NCI-H2081 (cell line): Measurements from ENCODE around the gene IGF1R.

Source experiments
- DNase-seq, 2 experiments: peaks; one replicate each; lab custom pipeline; 2025; lab: John Stamatoyannopoulos, UW

IGF1R gene

DNA sequence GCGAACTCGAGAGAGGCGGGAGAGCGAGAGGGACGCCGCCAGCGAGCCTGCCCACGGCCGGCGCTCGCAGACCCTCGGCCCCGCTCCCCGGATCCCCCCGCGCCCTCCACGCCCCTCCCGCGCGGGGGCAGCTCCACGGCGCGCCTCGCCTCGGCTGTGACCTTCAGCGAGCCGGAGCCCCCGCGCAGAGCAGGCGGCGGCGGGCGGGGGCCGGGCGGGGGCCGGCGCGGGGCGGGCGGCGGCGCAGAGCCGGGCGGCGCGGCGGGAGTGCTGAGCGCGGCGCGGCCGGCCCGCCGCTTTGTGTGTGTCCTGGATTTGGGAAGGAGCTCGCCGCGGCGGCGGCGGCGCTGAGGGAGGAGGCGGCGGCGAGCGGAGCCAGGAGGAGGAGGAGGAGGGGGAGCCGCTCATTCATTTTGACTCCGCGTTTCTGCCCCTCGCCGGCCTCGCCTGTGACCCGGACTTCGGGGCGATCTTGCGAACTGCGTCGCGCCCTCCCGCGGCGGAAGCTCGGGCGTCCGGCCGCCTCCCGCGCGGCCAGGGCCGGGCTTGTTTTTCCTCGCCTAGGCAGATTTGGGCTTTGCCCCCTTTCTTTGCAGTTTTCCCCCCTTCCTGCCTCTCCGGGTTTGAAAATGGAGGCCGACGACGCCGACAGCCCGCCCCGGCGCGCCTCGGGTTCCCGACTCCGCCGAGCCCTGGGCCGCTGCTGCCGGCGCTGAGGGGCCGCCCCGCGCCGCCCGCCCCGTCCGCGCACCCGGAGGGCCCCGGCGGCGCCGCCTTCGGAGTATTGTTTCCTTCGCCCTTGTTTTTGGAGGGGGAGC, 524 bp downstream of the IGF1R start:
- DNase-seq, result peak in 1 of 2 experiments; percentile 27

DNA sequence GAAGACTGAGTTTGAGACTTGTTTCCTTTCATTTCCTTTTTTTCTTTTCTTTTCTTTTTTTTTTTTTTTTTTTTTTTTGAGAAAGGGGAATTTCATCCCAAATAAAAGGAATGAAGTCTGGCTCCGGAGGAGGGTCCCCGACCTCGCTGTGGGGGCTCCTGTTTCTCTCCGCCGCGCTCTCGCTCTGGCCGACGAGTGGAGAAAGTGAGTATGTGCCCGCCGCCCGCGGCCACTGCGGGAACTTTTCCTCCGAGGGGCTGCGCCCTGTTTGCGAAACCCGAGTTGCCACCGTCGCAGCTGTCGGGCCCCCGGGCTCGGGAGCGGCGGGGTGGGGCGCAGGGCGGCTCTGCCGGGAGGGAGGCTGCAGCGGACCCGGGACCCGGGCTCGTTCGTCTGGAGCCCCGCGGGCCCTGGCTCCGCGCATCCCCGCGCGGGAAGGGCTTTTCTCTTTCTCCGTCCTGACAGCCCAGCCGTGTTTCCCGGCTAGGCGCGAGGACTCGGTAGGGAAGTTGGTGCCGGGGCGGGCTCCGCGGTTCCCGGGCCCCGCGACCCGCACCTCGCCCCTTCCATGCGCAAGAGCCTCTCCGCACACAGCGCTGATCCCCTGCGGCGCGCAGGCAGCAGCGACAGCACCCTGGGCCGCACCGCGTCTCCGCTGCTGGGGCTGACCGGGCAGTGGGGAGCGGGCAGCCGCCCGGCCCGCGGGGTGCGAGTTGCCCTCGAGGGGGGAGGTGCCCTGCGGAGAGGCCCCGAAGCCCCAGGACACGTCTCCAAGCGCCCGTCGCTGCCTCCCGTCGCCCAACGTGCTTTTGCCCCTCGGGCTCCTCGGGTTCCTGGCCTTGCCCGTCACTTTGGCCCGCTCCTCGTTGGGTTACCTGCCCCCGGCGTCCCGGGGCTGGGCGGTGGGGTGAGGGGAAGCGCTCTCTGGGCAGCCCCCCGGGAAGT, 1.4 kb downstream of the IGF1R start:
- peak; percentile 7 to 32 for DNase-seq

DNA sequence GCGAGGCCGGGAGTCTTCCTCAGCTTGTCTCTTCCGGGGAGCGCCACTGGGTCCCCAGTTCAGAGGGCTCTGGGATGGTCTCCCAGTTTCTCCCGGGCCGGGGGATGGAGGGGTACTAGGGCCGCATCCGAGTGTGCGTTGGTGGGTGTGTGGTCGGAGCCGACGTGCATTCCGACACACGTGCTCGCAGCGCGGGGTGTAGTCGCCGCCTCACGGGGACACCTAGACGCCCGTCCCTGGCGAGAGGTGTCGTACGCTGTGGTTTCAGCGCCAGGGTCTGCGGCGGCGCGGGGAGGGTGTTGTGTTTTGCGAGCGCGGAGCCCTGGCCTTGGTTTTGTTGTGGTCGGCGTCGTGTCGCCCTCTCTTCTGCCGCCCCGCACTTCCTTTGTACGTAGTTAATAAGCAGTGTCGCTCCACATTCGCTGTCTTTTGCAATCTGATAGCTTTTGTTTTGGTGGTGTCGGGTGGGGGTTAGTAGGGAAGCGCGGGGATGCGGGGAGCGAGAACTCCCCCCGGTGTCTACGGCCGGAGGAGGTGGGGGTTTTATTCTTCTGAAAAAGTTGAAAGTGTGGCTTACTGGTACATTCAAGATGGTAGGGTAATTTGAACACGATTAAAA, 2.2 kb downstream of the IGF1R start:
- no peak for DNase-seq

DNA sequence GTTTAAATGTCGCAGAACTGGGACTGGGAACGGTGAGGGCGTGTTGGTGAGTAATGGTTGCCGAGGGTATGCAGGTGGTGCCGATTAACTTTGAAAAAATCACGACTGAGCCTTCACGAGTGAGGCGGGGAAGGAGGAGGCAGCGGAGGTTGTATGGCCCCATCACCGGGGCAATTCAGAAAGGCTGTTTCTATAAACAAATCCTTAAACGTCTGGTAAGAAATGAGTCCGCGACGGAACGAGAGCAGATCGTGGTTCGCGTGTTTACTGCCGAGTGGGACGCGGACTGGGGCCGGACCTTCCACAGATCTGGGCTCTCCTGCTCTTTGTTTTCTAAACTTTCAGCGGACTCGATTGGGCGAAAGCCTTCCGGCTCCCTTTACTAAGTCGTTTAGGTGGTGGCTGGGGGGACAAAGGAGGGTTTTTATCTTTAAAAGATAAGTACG, 2.7 kb downstream of the IGF1R start:
- no peak for DNase-seq

DNA sequence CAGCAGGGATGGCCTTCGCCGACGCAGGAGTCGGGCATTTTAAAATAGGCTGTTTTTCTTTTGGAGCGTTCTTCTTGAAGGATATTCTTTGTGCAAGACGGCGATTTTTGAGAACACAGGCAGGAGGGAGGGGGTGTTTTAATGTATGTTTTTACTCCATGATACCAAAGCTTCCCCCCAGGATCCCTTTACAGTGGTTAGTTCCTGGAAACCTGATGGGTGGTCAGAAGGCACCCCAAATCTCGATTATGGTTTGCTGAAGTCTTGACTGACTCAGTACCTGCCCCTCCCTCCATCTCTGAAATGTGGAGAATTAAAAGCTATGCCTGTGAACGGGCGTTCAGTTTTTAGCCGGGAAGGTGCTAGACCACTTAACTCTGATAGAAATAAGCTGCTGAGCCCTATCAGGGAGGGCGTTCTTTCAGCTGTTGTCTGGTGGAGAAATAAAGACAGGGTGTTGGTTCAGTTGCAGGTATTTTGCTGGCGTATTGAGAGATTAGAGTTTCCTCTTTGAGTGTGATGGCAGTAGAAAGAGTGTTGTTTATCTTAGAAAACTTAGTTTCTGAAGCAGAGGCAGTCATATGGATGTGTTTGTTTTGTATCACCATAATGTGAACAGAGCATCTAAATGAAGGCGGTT, 3.4 kb downstream of the IGF1R start:
- DNase-seq, result no peak

DNA sequence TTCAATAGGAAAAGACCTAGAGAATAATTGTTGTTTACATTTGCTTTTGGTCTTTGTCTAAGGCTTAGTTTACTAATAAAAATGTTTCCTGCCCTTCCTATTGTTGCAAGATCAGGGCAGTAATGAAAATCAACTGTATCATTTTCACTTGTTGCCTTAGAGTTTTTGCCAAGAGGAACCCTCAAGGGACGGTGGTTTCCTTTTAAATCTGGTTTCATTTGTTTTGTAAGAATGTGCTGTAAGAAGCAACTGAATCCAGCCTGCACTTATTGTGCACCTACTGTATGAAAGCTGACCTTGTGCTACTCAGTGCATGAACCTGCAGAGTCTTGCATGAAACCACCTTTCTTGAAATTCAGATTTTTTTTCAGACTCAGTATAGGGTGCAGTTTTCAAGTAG, 5.3 kb downstream of the IGF1R start:
- DNase-seq, result no peak

DNA sequence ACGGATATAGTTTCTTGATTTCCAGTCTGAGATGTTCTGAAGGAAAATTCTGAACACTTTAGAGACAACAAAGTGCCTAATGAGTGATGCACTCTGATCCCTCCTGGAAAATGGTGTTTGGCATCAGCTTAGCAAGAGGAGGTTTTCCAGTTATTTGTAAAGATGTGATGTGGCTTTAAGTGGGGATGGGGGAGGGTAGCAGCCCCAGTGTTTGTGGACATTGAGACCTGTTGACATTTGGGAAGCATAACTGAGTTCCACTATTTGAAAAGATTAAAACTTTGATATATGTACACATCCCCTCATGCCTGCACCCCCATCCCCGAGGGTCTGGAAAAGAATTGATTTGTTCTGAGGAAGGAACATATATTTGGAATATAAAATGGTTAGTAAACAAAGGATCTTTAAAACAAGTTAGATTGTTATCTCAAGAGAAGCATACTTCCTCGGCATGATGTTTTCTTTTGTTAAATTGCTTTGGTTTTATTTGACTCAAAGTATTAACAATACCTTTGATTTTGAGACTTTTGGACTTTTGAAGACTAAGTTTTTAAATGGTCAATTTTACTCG, 6.5 kb downstream of the IGF1R start:
- no peak for DNase-seq

DNA sequence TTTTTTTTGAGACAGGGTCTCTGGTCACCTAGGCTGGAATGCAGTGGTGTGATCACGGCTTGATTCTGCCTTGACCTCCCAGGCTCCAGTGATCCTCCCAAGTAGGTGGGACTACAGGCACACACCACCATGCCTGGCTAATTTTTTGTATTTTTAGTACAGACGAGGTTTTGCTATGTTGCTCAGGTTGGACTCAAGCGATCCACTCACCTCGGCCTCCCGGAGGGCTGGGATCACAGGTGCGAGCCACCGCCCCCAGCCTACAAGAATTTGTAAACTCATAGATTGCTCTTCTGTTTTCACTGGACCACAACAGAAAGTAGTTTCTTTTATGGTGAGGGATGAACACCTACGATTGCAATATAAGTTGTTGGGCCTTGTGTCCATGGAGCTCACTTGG, 7.4 kb downstream of the IGF1R start:
- DNase-seq, result no peak

DNA sequence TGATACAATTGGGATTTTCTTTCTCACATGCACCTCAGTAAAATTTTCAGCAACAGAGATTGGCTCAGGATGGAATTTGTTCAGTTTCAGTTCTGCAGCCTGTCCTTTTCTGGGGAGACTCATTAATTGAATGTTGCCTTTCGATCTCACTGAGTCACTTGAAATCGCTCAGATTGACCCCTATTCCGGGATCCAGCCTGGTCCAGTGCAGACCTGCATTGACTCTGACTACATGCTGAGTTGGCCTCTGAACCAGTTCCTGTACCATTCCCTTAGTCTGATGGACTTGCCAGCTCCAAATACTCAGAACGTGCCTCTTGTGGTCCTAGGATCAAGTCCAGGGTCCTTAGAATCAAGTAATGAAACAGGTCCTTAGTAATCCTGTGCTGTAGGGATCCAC, 9.4 kb downstream of the IGF1R start:
- no peak for DNase-seq

DNA sequence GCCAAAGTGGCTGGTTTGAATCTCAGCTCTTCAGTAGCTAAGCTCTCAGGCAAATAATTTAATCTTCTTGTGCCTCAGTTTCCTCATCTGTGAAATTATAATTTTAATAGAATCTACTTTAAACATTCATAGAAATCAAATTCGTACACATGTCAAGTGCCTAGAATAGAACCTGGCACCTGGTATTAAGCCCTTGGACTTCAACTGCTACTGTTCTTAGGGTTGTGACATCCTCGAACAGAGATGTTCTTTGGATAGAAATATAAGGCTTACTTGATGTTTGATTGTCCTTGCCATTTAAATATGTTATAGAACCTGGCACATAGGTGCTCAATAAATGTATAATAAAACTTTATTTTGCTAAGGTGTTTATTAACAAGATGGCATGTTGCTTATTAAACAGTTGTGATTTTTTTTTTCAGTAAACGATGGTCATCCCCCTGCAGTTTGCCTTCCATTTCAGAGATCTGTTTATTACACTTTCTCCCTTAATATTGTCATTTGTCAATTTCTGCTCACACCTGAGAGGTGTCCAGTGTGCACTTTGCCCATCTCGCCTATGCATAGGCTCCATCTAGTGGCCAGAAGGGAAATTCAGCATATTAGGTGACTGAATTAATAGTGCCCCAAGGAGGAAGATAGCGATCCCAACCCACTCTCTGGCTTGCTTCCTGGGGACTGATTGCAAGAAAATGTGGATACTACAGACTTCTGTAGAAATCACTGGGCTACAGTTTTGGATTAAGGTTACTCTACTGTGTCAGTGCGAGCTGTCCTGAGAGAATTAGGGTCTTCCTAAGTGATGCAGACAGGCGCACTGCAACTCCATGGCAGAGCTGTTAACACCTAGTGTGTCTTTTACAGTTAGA, 10.7 kb downstream of the IGF1R start:
- DNase-seq, result peak; percentile 48 to 50

DNA sequence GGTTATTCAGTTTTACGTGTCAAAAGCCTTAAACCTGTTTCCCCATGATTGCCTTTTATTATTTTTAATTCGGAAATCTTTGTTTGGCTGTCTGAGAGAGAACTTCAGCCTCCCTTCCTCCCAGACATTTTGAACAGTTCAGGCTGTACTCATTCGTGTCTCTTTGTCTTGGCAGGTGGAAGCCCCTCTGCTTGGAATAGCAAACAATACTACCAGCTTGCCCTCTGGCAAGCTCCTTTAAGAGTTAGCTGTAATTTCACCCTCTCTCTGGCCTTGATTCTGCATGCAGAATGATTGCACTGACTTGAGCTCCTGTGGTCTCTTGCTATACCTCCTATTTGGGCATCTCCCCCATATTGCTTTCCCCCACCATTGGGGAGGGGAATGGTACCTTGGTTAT, 11.7 kb downstream of the IGF1R start:
- DNase-seq, result no peak

DNA sequence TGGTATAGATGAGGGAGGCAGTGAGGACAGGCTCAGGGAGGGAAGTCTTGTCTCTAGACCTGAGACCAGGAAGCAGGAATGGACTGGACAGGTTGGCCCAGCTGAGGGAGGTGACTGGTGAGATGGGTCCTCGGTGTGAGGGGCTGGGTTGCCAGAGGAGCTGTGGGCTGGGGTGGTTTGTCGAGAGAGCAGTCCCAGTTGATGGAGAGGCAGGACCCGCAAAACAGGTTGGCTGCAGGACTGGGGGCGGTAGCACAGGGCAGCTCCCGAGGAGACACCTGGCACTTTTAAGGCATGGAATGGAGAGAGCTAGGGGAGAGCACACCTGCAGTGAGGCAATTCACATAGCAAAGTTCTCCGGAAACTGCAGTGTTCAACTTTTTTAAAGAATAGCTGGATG, 14.7 kb downstream of the IGF1R start:
- DNase-seq, result no peak

DNA sequence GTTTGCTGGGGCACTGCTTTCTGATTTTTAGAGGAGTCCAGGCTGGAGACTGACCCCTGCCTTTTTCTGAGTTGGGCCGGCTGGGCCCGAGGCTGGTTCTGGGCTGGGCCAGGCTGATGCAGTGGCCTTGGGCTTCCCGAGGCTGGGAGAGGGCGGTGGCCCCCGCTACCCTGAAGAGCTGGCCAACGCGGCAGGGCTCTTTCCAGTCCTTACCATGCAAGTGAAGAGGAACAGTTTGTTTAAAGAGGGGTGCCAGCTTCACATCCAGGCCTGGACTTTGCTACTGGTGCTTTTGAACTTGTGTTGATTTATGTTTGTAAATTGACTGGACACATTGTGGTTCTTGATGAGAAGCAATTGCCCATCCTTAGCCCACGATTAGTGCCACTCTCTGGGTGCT, 15.3 kb downstream of the IGF1R start:
- no peak for DNase-seq

DNA sequence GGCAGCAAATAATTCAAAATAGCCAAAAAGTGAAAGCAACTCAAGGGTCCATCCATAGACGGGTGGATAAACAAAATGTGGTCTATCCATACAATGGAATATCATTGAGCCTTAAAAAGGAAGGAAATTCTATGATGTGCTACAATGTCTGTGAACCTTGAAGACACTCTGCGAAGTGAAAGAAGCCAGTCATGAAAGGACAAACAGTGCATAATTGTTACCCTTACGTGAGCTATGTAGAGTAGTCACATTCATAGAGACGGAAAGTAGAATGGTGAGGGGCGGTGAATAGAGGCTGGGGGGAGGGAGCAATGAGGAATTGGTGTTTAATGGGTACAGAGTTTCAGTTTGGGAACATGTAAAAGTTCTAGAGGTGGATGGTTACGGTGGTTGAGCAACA, 18.1 kb downstream of the IGF1R start:
- DNase-seq, result no peak

DNA sequence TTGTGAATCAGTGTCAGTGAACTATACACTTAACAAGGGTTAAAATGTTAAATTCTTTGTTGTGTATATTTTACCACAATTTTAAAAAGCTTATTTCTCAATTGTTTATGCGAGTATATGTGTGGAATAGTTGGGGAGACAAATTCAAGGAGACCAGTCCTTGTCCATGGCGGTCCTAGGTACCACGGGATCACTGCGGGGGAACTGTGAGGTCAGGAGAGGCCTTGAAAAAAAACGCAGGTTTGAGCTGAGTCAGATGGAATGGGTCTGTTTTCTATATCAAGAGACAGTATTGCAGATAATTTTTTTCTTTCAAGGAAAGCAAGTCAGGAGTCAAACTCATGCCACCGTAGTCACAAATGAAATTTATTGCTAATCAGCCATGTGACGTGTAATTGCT, 18.5 kb downstream of the IGF1R start:
- no peak for DNase-seq

DNA sequence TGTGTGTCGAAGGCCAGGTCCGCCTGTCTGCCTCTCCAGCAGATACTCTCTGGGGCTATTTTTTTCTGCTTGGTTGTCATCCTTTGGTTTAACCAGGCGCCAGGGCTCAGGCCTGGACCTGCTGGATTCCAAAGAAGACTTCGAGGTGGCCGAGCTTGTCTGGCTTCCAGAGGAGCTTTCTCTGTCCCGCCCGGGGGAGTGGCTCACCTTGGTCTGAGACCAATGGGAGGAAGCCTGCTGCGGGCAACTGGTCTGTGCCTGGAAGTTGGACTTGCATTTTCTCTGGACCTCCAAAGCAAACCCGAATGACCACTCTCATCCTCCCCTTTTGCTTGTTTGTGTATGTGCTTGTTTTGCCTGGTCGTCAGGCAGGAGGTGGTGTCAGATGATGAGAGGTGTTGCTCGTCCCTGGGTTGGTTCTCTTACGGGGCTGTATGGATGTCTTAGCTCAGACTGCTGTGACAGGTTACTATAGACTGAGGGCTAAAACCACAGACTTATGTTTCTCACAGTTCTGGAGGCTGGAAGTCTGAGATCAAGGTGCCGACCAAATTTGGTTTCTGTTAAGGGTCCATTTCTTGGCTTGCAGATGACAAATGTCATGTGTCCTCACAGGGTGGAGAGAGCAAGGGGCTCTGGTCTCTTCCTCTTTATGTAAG, 19.3 kb downstream of the IGF1R start:
- DNase-seq, result no peak

DNA sequence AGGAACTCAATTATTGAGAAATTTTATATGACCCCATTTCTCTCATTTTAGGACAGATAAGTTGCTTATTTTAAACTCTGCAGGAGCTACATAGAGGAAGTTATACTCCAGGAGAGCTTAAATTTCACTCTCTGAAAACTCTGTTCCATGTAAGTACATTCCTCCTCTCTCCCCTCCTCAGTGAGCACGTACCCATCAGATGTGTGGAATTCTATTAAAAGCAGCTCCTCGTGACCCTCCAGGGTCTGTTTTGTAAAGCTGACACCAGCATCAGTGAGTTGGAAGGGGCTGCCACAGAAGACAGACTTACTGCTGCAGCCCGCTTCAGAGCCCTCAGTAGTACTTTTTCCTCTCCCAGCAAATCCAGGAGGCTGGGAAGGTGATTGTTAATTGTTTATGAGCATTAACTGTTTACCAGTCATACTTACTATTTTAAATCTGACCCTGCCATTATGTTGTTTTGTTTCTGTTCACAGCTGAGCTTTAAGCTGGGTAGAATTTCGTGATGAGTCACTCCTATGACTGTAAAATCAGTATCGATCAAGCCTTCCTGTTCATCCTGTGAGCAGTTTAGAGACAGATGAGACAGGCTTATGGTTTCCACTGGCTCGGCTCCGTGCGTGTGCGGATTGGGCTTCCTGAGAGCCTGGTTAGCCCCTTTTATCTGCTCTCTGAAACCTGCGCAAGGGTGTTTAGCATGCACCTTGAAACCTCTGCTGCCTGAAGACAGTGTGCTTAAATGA, 20.4 kb downstream of the IGF1R start:
- no peak for DNase-seq

DNA sequence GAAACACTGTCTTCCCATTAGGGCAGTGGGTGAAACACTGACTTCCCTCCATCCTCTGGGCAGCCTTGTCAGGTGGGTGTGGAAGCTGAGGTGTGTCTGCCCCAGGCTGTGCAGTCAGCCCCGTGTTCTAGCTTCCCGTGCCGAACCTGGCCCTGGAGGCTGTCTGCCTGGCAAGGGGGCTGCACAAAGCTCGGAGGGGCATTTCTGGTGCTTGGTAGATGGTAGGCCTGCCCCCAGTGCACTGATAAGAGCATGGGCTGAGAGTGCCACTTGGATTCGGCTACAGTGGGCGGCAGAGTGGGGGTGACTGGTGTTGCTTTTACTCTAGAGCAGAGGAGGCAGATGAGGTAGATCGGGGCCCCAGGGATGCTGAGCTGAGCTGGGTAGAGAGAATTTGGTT, 21.3 kb downstream of the IGF1R start:
- no peak for DNase-seq
